A549 (cell line): ENCODE data around the gene AK8. TPM values are rescaled to one million over a fixed set of nuclear protein-coding genes. Genes with fewer than 3 reads are reported as not detected.

ENCODE experiments used
- ATAC-seq, 2 experiments: fragments of 200-7000 bp in 1 of 2; fragments of >200 bp in 1 of 2; cut with Nextera tagmentation in 1 of 2; cut with Tn5 transposase in 1 of 2; 3 replicates each; pipeline versions ENCODE4 v1.8.0 to v1.9.1; 2018 to 2020; ENCODE audit warnings: mild to moderate bottlenecking in 1 of 2, moderate library complexity in 1 of 2
- CTCF ChIA-PET: fragments of 300-600 bp; sonication (Branson Sonifier 250); formaldehyde crosslinking; extraction: SDS; loops from one replicate; lab custom pipeline; 2021; ENCODE audit warnings: antibody characterized with exemption, inconsistent platforms; lab: Yijun Ruan, JAX
- POLR2A ChIA-PET: fragments of 350-600 bp; formaldehyde crosslinking; extraction: SDS; loops from one replicate; lab custom pipeline; 2021; ENCODE audit warnings: antibody characterized with exemption, inconsistent platforms; lab: Yijun Ruan, JAX
- DNase-seq, 2 experiments: peaks; one replicate each; pipeline versions ENCODE4 v3.0.0 to v3.0.0-alpha.2; 2011 to 2016; ENCODE audit warnings: low read depth in 1 of 2, low spot score in 1 of 2
- FAIRE-seq: peaks from 2 replicates; lab custom pipeline; 2011; peaks lifted over from hg19 to GRCh38; lab: Jason Lieb, UNC
- H3K27ac ChIP-seq, 2 experiments: fragments of >200 bp; sonication (Bioruptor Twin); formaldehyde crosslinking; 3 replicates each; pipeline ENCODE4 v1.5.1; 2016 to 2017
- H3K4me1 ChIP-seq: fragments of >200 bp; sonication (Bioruptor Twin); formaldehyde crosslinking; 3 replicates; pipeline ENCODE4 v1.6.1; 2016
- H3K4me2 ChIP-seq: fragments of >200 bp; sonication (Bioruptor Twin); formaldehyde crosslinking; 3 replicates; pipeline ENCODE4 v1.6.1; 2016
- H3K4me3 ChIP-seq: fragments of >200 bp; sonication (Bioruptor Twin); formaldehyde crosslinking; 3 replicates; pipeline ENCODE4 v1.5.1; 2016
- H3K9me3 ChIP-seq: fragments of >200 bp; sonication (Bioruptor Twin); formaldehyde crosslinking; 3 replicates; pipeline ENCODE4 v1.6.1; 2016
- BHLHE40 ChIP-seq: IDR thresholded peaks from 2 replicates; pipeline ENCODE4 v1.6.1; 2012; ENCODE audit warnings: low read depth, low read length, inconsistent platforms
- CBX2 ChIP-seq: fragments of 200-600 bp; sonication (generic); IDR thresholded peaks from 2 replicates; pipeline ENCODE4 v1.6.1; 2016; ENCODE audit warnings: low read depth, mild to moderate bottlenecking, borderline replicate concordance
- EHF ChIP-seq: fragments of 250-450 bp; sonication (Bioruptor Pico); IDR thresholded peaks from 2 replicates; pipeline ENCODE4 v1.5.0; 2020; ENCODE audit warnings: mild to moderate bottlenecking
- EHMT2 ChIP-seq: fragments of 200-600 bp; sonication (generic); IDR thresholded peaks from 2 replicates; pipeline ENCODE4 v1.6.1; 2016; ENCODE audit warnings: antibody characterized with exemption, low read depth, mild to moderate bottlenecking, moderate library complexity
- FOXS1 ChIP-seq: fragments of 250-450 bp; sonication (Bioruptor Pico); IDR thresholded peaks from 2 replicates; pipeline ENCODE4 v1.5.0; 2020; ENCODE audit warnings: mild to moderate bottlenecking, moderate library complexity
- GATA3 ChIP-seq: IDR thresholded peaks from 2 replicates; pipeline ENCODE4 v1.6.1; 2012; ENCODE audit warnings: borderline replicate concordance
- MAFK ChIP-seq: fragments of 450-650 bp; IDR thresholded peaks from 2 replicates; pipeline ENCODE4 v1.6.1; 2014; ENCODE audit not compliant: partially characterized antibody
- MAX ChIP-seq: IDR thresholded peaks from 2 replicates; pipeline ENCODE4 v1.6.1; 2012
- MYC ChIP-seq: IDR thresholded peaks from 2 replicates; pipeline ENCODE4 v1.6.1; 2012; ENCODE audit warnings: mild to moderate bottlenecking, inconsistent platforms, low read length, improper control_type of control experiment, borderline replicate concordance
- NR3C1 ChIP-seq: fragments of >200 bp; sonication (Bioruptor Twin); formaldehyde crosslinking; IDR thresholded peaks from 3 replicates; pipeline ENCODE4 v1.6.1; 2017
- RAD21 ChIP-seq, 2 experiments: fragments of >200 bp in 1 of 2; sonication (Bioruptor Twin) in 1 of 2; formaldehyde crosslinking in 1 of 2; IDR thresholded peaks in 1 of 2; conservative IDR thresholded peaks in 1 of 2; 2 replicates in 1 of 2; 3 replicates in 1 of 2; pipeline ENCODE4 v1.6.1; 2012 to 2018; ENCODE audit warnings: inconsistent platforms in 1 of 2
- RARB ChIP-seq: fragments of 250-450 bp; sonication (Bioruptor Pico); IDR thresholded peaks from 2 replicates; pipeline ENCODE4 v1.8.0; 2021; ENCODE audit warnings: mild to moderate bottlenecking, moderate library complexity
- RCOR1 ChIP-seq: fragments of 150-350 bp; IDR thresholded peaks from 2 replicates; pipeline ENCODE4 v1.6.1; 2014; ENCODE audit warnings: antibody characterized with exemption, low read length, low read depth
- REST ChIP-seq: fragments of 200-600 bp; sonication (generic); IDR thresholded peaks from 2 replicates; pipeline ENCODE4 v1.6.1; 2016; ENCODE audit warnings: antibody characterized with exemption, mild to moderate bottlenecking, moderate library complexity
- ZFP36 ChIP-seq: fragments of 450-650 bp; IDR thresholded peaks from 2 replicates; pipeline ENCODE4 v1.6.1; 2014; ENCODE audit warnings: borderline replicate concordance; ENCODE audit not compliant: partially characterized antibody
- ZNF302 ChIP-seq: fragments of 250-450 bp; sonication (Bioruptor Pico); IDR thresholded peaks from 2 replicates; pipeline ENCODE4 v1.9.0; 2021; ENCODE audit warnings: inconsistent platforms, mild to moderate bottlenecking, moderate library complexity
- WGBS: methylation state at CpG from one replicate; pipeline ENCODE4 v1.1.6; 2017; ENCODE audit errors: missing lambda C conversion rate; 5-methylcytosine and 5-hydroxymethylcytosine counted together
- polyA plus RNA-seq, 4 experiments: library from polyadenylated mRNA; depleted of rRNA in 3 of 4; stranded (reverse); fragments of >200 nt; fragmentation: RNase III in 1 of 4; extraction: RNeasy Plus Mini Kit Qiagen cat#74134 plus additional on column Dnase treatment in 1 of 4; gene quantifications; 2 replicates in 3 of 4; 3 replicates in 1 of 4; pipeline ENCODE4 v1.2.3, GENCODE V29; 2011 to 2017
- TF ChIP-seq, protein P1 (sequence below): fragments of >200 bp; sonication (Bioruptor Twin); formaldehyde crosslinking; IDR thresholded peaks from 2 replicates; pipeline ENCODE4 v1.6.1; 2016
- TF ChIP-seq, protein P2 (sequence below): fragments of 450-650 bp; IDR thresholded peaks from 2 replicates; pipeline ENCODE4 v1.6.1; 2014; ENCODE audit warnings: antibody characterized with exemption
- TF ChIP-seq, protein P3 (sequence below): fragments of 250-450 bp; sonication (Bioruptor Pico); IDR thresholded peaks from 2 replicates; pipeline ENCODE4 v1.5.0; 2020; ENCODE audit warnings: low read depth, mild to moderate bottlenecking, moderate library complexity

The AK8 gene
- polyA plus RNA-seq, 2 of the 4 experiments (the other 2 are of a cell fraction), result 0.61 to 0.63 TPM

DNA sequence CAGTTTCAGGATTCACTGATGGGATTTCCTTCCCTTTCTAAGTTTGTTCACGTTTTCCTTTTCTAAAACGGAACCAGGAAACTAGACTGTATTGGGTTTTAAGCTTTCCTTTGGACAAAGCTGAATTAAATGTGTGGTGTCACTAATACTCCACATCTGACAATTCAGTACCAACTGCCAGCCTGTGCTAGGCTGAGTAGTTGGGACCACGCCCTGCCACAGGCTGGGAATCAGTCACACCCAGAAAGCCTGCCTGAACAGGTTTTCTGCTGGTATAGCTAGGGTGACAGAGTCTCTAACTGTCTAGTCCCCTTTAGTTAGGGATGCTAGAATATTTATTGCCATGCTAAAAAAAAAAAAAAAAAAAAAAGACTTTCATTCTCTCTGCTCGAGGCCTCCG, 16.3 kb upstream of the AK8 start:
- Histone ChIP-seq H3K4me3 (no peak overlapping the region), H3K4me2 (no peak overlapping the region), H3K27ac (no peak overlapping the region), H3K9me3 (no peaks in the 10 kb centered on the region), H3K4me1 (no peaks in the 10 kb centered on the region)
- no peak for ATAC-seq
- CTCF ChIA-PET, result interaction anchor here (0.7 to 13.9 kb wide), 5 partner anchors 7 to 776 kb away, joined by 3 to 145 read pairs (median 4); no protein-coding TSS in a partner anchor
- DNase-seq, result no peak
- FAIRE-seq, result no peak
- POLR2A ChIA-PET, result no interaction called here
- TF ChIP-seq MAFK (no peak), RCOR1 (no peak), REST (no peak)
- TF ChIP-seq, protein P1, sequence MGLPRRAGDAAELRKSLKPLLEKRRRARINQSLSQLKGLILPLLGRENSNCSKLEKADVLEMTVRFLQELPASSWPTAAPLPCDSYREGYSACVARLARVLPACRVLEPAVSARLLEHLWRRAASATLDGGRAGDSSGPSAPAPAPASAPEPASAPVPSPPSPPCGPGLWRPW, result no peak
- WGBS, result 85% methylated on average over 5 of the region's 5 CpGs

DNA sequence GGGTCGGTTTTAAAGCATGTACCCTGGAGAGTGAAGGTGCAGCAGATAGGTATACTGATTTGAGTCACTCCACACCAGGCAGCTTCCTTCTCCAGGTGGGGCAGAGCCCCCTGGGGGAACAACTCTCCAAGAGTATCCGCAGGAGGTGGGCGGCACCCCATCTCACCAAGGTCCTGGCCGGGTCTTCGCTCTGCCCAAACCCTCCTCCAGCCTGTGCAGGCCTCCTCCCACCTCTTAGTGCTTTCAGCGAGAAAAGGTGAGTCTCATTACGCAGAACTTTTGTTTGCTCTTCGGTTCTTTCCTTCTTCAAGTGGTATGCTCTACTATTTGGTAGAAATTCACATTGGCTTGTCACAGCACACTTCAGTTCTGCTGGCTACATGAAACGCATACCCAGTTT, 14.3 kb upstream of the AK8 start:
- H3K27ac ChIP-seq, result no peak overlapping the region
- H3K4me3 ChIP-seq, result no peak overlapping the region
- H3K9me3 ChIP-seq, result no peaks in the 10 kb centered on the region
- DNase-seq (no peak), ATAC-seq (no peak), FAIRE-seq (no peak)
- H3K4me1 ChIP-seq, result no peaks in the 10 kb centered on the region
- ChIA-PET POLR2A (no interaction called here), CTCF (interaction anchor here (1.2 to 13.9 kb wide), 3 partner anchors 8 to 83 kb away, joined by 3 to 145 read pairs (median 4); no protein-coding TSS in a partner anchor)
- no peak overlapping the region for H3K4me2 ChIP-seq
- 82% methylated on average over 9 of the region's 9 CpGs for WGBS
- TF ChIP-seq EHF (CRISPR knock-in tag) (no peak), RCOR1 (no peak), NR3C1 (no peak), MAFK (no peak), GATA3 (no peak), MYC (no peak), EHMT2 (no peak)
- TF ChIP-seq, protein P1, result no peak

- Histone ChIP-seq H3K4me2 (no peak overlapping the region), H3K4me3 (no peak overlapping the region), H3K9me3 (no peaks in the 10 kb centered on the region), H3K27ac (no peak overlapping the region), H3K4me1 (no peaks in the 10 kb centered on the region)
- TF ChIP-seq CBX2 (no peak), RARB (CRISPR knock-in tag) (no peak), MAX (no peak), BHLHE40 (no peak), REST (no peak), MYC (no peak), FOXS1 (no peak), NR3C1 (no peak), ZFP36 (no peak), RAD21 (conservative IDR thresholded peaks at IDR 0.05 in 1 of 2, IDR thresholded peaks at IDR 0.05 in 1 of 2) (no peak), ZNF302 (no peak)
- TF ChIP-seq, protein P2, sequence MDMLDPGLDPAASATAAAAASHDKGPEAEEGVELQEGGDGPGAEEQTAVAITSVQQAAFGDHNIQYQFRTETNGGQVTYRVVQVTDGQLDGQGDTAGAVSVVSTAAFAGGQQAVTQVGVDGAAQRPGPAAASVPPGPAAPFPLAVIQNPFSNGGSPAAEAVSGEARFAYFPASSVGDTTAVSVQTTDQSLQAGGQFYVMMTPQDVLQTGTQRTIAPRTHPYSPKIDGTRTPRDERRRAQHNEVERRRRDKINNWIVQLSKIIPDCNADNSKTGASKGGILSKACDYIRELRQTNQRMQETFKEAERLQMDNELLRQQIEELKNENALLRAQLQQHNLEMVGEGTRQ, result no peak
- TF ChIP-seq, protein P3, sequence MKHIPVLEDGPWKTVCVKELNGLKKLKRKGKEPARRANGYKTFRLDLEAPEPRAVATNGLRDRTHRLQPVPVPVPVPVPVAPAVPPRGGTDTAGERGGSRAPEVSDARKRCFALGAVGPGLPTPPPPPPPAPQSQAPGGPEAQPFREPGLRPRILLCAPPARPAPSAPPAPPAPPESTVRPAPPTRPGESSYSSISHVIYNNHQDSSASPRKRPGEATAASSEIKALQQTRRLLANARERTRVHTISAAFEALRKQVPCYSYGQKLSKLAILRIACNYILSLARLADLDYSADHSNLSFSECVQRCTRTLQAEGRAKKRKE, result no peak
- DNase-seq (no peak), FAIRE-seq (no peak), ATAC-seq (peak in 1 of 2 experiments; percentile 10; a peak in 2 of 6 replicates)
- 80% methylated on average over 9 of the region's 18 CpGs for WGBS
- POLR2A ChIA-PET, result no interaction called here
- CTCF ChIA-PET, result interaction anchor here (1.0 to 13.9 kb wide), 2 partner anchors 14 to 47 kb away, joined by 3 to 145 read pairs; no protein-coding TSS in a partner anchor
Measured at GRCh38 chr9:132888151-132888550, 10.1 kb upstream of the AK8 start.
